GM21529 (cell line): ENCODE results near the gene FMNL2.
A peak's percentile ranks its signal among the peaks of the same experiment; 100 is the strongest.

Source experiments
- ATAC-seq: cut with Tn5 transposase; IDR thresholded peaks from one replicate; pipeline ENCODE4 v1.9.1; 2021; ENCODE audit not compliant: unreplicated experiment

Gene FMNL2

DNA sequence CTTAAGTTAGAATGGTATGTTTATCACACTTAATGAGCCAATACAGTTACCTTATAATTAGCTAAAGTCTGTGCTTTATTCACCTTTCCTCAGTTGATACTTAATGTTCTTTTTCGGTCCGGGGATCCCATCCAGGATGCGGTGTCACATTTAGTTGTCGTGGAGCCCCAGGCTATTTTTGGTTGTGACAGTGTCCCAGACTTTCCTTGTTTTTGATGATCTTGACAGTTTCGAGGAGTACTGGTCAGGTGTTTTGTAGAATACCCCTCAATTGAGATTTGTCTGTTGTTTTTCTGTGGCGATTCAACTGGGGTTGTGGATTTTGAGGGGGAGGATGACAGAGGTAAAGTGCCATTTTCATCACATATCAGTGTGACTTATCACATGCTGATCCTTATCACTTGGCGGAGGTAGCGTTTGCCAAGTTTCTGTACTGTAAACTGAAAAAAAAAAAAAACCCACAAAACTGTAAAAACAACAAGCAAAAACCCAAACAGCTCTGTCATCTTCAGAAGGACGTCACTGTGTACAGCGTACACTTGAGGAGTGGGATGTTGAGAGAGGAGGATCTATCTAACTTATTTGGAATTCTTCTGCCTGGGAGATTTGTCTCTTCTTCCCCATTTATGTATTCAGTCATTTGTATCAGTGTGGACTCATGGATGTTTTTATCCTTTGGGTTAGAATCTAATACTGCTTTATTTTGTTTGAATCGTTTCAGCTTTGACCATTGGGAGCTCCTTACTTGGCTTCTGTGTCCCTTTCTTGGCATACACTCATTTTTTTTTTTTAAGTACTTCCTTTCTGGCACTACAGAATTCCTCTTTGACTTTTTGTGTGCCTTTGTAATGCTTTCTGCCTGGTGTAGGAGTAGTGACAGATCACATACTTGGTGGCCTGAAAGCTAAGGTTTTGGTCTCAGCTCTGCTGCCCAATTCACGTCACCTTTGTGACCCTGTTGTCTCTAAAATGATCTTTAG, 68.1 kb downstream of the FMNL2 start:
- no peak for ATAC-seq

DNA sequence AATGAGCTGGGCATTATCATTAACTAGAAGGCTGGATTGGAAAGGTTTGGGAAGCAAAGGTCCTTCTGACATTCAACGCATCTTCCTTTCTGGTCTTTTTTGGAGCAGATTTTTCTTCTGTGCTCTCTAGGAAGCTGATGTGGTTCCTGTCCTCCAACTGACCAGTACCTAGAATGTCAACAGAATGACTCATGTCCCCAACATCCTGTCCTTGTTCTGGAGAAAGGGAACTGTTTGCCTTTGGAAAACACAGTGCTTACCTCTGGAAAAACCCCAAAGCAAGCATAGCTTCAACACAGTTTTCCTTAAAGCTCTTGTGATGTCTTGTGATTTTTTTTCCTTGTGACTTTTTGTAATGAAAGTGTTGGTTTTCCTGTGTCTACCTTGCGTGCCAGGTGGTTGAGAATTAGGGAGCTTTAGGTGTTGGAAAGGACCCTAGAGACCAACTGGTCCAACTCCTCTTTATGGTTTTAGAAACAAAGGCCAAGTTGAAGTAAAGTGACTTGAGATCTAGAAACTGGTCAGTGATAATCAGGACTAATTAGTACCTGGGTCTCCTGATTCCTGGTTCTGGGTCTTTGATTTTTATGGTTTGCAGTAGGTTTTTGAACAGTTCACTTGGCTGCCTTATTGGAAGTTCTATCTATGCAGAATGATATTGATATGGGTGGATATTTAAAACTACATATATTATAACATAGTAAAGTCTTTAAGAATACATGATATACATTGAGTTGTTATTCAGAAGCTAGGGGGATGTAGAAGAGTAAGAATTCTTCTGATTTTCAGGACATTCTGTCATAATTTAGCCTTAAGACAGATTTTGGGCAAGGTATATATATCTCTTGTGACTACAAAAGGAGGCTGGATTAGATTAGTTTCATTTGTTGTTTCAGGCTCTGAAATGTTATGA, 70.5 kb downstream of the FMNL2 start:
- peak; percentile 8 for ATAC-seq

DNA sequence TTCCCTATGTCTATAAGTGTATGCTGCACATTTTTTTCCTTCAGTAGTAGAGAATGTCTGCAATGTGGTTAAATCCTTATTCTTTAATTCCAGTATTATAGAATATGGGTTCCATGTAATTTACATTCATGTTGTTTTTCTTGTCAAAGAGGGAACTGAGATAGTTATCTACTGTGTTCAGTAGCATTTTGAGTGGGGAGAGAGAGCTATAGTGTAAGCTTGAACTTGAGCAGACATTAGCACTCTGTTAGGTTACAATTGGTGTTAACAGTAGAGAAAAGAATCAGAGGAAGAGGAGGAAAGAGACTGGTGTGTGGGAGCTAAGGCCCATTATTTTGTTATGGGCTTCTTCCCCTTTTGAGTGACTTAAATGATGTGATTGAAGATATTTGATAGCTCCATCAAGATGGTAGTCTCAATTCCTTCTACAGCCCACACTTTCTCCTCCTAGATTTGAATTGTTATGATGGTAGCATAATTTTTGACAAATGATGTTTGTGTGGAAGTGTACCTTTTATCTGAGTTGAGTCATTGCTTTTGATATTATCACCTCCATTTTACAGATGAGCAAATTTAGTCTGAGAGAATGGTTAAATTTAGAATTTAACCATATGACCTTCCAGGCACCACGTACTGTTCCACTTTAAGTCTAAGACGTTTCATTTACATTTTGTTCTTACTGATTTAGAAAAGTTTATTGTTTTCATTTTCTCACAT, 71.3 kb downstream of the FMNL2 start:
- ATAC-seq, result peak; percentile 52

DNA sequence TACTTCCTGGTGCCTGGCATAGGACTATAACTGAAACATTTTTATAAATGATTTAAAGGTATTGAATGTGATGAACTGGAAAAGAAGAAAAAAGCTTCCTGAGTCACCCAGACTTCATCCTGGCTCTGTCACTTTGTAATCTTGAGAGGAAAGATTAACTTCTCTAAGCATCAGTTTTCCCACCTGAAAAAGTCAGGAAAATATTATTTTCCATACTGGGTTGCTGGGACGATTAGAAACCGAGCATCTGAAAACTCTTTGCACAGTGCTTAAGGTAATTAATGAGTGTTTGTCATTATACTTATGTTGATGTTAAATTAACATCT, 71.8 kb downstream of the FMNL2 start:
- no peak for ATAC-seq

DNA sequence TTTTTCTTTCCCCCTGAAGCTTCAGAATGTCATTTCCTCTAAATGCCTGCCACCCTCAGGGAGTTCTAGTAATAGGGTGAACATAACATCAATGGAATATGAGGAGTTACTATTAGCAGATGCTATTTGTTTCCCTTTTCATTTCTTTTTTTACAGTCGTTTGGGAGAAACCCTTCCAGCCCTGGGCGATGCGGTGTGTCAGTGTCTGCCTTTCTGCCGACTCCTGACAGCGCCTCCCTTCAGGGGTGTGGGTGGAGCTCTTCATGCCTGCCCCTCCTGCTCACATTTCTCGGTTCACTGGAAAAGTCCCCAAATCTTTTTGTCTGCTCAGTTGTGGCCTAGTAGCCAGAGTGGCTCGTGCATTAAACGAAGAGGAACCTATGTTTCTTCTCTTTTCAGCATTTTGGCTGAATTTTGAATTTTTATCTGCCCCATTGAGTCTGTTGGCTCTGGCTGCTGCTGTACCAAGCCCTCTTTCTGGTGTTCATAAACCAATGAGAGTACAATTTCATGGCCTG, 72.3 kb downstream of the FMNL2 start:
- peak; percentile 90 for ATAC-seq

DNA sequence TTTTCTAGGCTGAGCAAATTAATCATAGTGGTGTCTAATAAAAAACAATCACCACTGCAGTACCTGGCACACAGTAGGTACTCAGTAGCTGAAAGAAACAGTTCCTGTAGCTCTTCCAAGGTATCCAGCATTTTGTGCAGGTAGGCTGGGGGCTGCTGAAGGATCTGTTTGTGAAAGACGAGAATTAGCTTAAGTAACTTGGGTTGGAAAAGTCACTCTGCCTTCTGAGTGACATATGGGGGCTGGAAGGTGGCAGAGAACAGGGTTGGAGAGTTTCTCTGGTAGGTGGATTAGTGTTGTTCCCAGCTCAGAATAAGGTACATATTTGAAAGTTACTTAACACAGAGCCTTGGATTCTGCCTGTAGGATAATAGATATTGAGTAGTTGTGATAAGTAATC, 72.8 kb downstream of the FMNL2 start:
- ATAC-seq, result no peak

DNA sequence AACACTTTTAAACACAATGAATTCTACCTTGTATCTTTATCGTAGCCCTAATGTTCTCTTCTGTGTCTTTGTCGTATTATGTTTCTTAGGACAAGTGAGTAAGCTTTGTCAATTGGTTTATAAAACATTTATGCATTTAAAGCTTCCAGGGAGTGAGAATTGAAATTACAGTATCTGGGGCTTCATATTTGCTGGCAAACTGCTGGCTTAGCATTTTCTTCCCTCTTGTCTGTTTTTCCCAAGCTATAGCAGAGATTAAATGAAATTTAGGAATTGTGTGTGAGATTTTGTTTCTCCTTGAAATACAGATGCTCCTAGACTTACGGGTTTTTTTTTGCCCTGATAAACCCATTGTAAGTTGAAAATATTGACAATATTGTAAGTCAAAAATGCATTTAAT, 73.3 kb downstream of the FMNL2 start:
- ATAC-seq, result no peak

DNA sequence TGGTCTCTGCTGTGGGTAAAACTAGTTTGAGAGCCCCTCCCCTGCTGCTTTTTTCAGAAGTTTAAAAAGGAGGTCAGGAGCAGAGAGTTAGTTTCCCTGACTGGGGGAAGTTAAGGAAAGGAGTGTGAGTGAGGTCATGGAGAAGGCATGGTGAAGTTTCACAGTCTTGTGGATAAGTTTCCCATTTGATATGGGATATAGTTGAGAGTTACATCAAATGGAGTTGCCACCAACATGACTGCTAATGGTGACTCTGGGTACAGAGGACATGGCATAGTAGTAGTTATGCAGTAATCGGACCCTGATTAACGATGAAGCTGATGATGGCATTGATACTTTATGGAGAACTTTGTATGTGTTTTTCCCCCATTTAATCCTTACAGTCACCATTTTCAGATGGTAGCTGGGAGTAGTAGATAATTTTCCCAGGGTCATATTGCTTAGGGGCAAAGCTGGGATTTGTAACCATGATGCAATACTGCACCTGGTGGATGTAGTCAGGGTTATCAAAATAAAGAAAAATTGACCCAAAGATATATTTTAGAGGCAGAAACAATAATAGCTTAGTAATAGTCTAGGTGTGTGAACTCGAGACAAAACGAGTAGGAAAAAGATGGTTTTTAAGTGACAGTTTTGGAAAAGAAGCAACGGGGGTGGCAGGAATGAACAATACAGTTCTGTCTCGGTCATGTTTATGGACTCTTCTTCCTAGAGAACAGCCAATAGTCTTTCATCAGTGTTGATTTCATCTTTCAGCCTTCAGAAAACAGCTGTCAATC, 74.6 kb downstream of the FMNL2 start:
- no peak for ATAC-seq

DNA sequence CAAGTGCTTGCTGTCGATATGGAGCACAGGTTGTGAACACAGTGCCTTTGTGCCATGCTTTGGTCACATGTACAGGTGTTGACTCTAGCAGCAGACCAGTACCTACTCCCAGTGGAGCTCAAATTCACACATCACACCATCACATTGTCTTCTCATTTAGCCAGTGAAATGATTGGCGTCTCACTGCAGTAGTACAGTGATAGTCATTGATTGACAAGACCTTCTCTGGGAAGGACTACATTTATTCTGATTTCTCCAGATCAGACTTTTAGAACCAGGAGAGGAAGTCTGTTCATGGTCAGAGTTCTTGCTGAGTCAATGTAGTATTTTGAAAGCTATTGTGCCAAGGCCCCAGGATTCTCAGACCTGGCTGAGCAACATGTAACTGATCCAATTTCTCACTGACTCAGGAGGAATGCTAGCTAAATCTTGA, 75.2 kb downstream of the FMNL2 start:
- ATAC-seq, result no peak

DNA sequence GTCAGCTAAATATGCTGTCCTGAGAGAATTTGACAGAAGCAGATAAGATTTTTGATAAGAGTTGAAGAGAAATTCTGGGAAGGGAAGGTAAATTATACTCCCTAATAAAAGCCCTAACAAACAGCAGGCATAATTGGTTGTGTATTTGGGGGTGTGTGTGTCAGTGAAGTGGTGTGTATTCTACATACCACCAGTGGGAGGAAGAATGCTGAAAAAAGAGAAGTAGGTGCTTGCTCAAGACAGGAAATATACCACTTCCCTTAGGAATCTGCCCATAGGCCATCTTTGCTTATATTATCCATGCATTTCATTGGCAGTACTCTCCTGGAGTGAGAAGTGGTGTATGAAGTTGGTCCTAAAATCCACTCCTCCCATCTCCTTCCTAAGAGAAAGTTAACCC, 76.2 kb downstream of the FMNL2 start:
- ATAC-seq, result no peak

DNA sequence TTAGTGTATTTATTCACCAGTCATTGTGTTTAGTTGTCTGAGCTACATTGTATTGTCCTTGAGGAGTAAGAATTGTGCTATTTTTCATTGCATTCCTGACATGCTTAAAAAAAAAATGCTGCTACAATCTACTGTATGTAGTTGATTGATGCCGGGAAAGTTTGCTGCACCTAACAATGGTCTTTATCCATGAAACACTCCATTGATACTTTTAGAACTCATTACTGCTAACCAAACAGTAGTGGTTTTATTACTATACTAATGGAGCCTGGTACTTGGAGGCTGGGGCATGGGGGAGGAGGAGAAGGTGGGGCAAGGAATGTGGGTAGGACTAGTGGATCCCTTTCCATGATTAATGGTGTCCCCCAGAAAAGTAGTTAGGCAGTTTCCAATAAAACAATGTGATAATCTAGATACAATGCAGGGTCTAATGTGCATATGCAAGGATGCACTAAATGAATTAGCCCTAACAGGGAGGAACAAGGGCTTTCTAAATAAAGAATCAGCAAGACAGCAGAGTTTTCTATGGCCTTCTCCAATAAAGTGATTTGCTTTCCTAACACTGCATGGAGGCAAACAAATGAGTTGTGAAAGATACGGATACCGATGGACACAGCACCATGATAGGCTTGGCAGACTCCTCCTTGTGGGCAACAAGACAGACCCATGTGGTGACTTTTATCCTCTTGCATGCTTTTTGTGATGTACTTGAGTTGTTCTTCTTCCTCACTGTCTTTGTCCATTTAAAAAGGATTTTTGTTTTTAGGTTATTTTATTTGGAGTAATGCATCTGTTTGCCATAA, 78.5 kb downstream of the FMNL2 start:
- ATAC-seq, result no peak

DNA sequence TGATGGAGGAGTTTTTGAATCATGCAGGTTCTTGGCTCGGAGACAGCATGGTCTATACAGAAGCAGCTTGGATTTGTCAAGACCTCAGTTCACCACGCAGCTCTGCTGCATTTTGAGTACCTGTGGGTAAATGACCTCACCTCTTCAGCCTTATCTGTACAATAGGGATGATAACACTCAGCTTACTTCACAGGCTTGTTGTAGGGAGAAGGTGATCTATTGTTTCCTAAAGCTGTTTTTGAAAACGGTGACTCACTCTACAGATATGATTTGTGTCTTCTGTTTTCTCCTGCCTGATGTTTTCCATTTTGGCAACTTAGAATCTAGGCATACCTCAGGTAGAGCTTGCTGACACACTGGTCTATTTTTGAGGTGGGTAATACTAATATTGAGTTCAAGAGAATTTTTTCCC, 80.3 kb downstream of the FMNL2 start:
- ATAC-seq, result no peak

DNA sequence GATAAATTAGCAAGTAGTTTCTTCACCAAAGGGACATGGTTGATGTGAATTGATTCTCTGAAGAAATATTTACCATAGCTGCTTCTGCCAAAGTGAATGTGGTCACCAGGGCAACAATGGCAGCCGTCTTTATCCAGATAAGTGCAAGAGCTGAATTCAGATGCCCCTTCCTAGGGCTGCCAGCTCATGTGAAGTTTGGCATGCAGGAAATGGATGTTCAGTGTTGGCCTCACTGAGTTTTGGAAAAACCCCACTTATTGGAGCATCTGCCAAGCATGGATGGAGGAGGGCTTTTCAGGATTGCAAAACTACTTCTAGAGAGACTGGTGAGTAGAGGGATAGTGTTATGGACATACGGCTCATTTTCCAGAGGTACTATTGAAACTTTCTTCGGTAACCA, 80.8 kb downstream of the FMNL2 start:
- ATAC-seq, result no peak

DNA sequence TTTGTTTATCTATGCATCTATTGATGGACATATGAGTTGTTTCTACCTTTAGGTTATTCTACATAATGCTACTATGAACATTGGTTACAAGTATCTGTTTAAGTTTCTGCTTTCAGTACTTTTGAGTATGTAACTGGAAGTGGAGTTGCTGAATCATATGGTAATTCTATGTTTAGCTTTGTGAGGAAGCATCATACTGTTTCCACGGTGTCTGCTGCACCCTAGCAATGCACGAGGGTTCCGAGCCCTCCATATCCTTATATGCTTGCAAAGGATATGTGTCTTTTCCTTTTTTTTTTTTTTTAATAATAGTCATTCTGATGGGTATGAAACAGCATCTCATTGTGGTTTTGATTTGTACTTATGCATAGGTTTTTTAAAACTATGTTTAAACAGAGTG, 83.7 kb downstream of the FMNL2 start:
- peak; percentile 47 for ATAC-seq

DNA sequence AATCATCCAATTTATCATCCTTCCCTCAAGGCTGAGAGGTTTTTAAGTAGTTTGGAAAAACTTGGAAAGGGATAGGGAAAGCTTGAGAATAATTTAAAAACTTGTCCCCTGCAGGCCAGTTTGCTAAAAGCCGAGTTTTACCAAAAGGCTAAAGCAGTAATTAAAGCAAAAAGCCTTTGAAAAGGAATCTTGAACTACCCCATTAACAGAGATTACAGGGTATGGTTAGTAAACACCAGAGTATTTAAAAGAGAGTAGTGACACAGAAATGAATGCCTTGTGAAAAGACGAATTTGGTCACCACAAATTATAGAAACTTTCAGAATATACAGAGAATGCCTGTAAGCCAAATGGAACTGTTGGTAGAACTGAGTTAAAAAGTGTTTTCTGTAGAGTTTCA, 85.0 kb downstream of the FMNL2 start:
- peak; percentile 34 for ATAC-seq

DNA sequence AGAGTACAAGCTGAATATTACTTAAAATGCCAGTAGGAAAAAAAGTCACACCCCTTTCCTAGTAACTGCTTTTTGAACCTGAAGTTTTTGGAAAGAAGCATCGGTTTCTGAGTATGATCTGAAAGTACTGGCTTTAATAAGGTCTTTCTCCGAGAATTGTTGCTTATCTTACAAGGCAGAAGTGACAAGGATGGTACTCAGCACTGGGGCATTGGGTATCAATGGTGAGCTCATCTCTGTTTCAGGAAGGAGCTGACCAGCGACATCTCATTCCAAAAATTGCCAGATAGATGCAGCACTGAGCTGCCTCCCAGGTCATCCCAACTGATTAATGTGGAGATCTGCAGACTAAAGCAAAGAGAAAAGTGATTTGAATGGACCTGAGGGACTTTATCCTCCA, 85.4 kb downstream of the FMNL2 start:
- ATAC-seq, result no peak

DNA sequence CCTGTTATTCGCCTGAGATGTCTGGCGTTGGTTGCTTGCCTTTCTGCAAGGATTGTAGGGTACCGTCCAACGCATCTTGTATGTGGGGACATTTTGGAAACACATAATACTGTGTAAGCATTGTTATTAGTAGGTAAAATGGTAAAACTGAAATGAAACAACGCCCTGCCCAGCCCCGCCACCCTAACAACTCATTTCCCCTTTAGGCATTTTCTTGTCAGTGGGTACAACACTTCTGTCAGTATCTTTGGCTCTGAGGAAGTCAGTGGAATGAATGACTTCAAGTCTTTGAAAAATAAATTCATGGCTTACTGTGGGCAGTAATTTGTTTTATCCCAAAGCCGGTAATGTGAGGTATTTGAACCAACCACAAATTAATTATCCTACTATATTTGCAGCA, 86.0 kb downstream of the FMNL2 start:
- no peak for ATAC-seq

DNA sequence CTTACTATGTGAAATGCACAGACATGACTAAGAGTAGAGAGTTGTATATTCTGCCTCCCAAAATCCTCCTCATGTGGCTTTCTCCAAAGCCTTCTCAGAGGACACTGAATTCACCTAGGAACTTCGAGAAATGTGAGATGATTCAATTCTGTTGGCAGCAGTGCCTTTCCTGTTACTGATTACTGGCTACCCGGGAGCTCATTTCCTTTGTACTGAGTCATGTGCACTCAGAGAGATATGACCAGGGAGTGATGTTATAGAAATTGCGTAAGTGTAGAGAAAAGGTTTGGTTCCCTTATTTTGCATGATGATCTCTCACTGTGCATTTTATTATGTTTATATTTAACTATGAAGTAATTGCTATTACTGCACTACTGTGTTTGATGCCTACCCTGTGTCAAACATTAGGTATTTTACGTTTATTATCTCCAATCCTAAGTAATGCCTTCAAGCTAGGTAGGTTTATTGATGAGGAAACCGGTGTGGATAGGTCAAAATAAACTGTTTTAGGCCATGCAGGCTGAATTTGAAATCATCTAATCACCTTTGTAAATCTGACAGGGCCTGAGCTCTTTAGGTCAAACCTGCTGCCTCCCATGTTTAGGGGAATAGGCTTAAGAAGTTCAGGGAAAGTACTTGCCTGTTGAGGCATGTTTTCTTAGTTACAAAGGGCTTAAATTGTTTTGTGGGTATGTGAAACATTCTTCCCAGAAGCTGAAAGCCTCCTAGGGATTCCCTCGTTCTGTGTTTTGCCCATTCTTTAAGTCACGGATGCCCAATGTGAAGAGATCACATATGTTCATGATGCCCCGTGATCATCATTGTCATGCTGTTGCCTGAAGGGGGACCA, 86.8 kb downstream of the FMNL2 start:
- ATAC-seq, result peak; percentile 70

DNA sequence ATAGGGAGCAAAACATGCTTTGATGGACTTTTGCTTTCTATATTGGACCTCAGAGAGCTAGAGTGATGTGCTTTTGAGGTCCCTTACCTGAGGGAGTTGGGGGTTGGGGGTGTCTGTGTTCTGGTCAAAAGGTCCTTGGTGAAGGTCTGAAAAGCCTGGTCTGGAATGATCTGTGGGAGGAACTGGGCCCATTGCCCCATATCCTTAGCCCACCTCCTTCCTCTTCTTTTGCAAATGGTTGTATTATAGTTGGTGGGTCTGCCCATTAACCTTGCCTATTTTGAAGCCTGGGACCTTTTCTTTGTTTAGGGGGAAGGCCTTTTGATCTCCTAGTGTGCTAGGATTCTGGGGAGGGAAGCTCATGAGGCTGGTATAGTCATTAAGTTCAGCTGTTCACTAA, 88.7 kb downstream of the FMNL2 start:
- no peak for ATAC-seq
